Suprapubic skin (tissue), 3 donors: ENCODE results near the gene SARS2.

Experiments
- POLR2AphosphoS5 ChIP-seq, 3 donors: sonication (generic); formaldehyde crosslinking; IDR thresholded peaks; one replicate each; pipeline ENCODE4 v1.6.1; 2017; ENCODE audit warnings: antibody characterized with exemption in 3 of 3
- TF ChIP-seq, protein P1 (sequence below), 2 donors: fragments of 200-600 bp in 1 of 2; fragments of 450-650 bp in 1 of 2; sonication (generic) in 1 of 2; IDR thresholded peaks; one replicate each; pipeline ENCODE4 v1.5.1; 2016 to 2019; ENCODE audit warnings: antibody characterized with exemption in 2 of 2, mild to moderate bottlenecking in 1 of 2, moderate library complexity in 1 of 2

GRCh38 chr19:38900743-38901190 is 29.8 kb downstream of the SARS2 start:
- no peak for TF ChIP-seq POLR2AphosphoS5 (IDR thresholded peaks at IDR 0.05)
- TF ChIP-seq, protein P1, sequence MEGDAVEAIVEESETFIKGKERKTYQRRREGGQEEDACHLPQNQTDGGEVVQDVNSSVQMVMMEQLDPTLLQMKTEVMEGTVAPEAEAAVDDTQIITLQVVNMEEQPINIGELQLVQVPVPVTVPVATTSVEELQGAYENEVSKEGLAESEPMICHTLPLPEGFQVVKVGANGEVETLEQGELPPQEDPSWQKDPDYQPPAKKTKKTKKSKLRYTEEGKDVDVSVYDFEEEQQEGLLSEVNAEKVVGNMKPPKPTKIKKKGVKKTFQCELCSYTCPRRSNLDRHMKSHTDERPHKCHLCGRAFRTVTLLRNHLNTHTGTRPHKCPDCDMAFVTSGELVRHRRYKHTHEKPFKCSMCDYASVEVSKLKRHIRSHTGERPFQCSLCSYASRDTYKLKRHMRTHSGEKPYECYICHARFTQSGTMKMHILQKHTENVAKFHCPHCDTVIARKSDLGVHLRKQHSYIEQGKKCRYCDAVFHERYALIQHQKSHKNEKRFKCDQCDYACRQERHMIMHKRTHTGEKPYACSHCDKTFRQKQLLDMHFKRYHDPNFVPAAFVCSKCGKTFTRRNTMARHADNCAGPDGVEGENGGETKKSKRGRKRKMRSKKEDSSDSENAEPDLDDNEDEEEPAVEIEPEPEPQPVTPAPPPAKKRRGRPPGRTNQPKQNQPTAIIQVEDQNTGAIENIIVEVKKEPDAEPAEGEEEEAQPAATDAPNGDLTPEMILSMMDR (IDR thresholded peaks at IDR 0.05): no peak
